Effector CD4-positive, alpha-beta T cell (primary cell): ENCODE measurements around the gene ATP7A.
"Not testable (repeated sequence)": the region's sequence is repeated elsewhere in the genome, so short reads cannot be mapped to it uniquely, and the experiment has no call there.

ENCODE experiments used
- DNase-seq: peaks from one replicate; pipeline ENCODE4 v3.0.0-alpha.2; 2020
- total RNA-seq: gene quantifications from one replicate; lab custom pipeline; 2026; lab: John Stamatoyannopoulos, UW

Gene ATP7A
- total RNA-seq: 30.2 reads per million, percentile 56 among the genes with 10 or more reads in this experiment

DNA sequence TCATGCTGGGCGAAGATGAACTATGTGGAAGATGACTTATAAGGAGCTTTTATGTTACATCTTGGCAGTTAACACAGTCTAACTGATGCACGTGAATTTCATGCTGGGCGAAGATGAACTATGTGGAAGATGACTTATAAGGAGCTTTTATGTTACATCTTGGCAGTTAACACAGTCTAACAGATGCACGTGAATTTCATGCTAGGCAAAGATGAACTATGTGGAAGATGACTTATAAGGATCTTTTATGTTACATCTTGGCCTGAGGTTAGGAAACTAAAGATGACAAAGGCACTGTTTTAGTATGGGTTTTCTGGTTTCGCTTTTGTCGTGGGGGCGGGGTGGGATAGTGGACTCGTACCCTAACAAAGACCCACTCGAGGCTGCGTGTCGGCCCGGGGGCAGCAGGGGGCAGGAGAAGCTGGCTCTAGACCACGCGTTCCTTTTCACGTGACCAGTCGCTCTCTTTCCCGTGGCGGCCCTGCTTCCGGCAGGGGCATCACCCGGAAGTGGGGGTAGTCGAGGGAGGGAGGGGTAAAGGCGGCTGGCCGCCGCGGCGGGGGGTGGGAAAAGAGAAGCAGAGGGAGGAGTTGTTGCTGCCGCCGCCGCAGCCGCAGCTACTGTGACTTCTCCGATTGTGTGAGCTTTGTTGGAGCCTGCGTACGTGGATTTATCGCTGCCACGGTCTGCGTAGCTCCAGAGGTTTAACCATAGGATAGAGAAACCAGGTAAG is at the start of gene ATP7A:
Gene ATP7A (plus strand): TSS at position 586 of the 733 bp plus-strand sequence. CDS start 60,949 bp downstream, outside the sequence.
- DNase-seq: peak; percentile 83

DNA sequence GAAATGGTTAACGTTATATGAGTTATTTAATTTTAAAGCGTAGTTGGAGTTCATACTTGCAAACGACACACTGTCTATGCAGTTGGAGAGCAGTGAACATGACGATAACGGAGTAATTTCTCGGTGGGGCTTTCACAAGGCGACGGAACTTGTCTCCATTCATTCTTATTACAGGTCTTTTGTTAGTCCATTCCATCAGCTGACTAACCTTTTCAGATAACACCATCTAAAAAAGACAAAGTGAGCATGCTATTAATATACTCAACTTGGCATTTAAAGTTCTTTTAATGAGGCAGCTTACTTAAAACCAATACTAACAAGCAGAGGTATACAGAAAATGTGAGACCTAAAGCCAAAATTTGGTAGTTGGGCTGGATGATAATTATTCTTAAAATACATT is 35.1 kb upstream of the ATP7A start:
- DNase-seq: no peak

DNA sequence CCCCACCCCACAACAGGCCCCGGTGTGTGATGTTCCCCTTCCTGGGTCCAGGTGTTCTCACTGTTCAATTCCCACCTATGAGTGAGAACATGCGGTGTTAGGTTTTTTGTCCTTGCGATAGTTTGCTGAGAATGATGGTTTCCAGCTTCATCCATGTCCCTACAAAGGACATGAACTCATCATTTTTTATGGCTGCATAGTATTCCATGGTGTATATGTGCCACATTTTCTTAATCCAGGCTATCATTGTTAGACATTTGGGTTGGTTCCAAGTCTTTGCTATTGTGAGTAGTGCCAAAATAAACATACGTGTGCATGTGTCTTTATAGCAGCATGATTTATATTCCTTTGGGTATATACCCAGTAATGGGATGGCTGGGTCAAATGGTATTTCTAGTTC is 29.1 kb upstream of the ATP7A start:
- not testable (repeated sequence) for DNase-seq

DNA sequence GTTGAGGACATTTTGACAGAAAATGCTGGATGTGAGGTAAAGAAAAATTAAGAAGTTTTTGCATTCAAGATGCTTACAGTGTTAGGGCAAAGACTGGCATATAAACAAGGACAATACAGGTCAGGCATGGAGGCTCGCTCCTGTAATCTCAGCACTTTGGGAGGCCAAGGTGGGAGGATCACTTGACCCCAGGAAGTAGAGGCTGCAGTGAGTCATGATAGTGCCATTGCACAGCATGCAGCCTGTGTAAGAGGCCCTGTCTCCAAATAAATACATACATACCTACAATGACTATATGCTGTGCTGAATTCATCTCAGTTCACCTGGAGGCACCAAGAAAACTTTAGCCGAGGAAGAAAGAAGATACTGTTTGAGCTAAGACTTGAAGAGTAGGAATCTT is 17.6 kb upstream of the ATP7A start:
- DNase-seq: no peak

DNA sequence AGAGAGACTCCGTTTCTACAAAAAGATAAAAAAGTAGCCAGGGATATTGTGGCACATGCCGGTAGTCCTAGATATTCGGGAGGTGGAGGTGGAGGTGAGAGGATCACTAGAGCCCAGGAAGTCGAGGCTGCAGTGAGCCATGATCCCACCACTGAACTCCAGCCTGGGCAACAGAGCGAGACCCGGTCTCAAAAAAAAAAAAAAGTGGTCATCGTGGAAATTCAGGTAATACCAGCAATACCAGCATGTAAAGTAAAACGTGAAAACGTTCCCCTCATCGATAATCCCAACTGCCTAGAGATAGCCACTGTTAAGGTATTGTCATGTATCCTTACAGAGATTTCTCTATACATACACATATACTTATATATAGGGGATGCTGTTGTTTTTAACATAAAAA is 16.8 kb upstream of the ATP7A start:
- DNase-seq: no peak

DNA sequence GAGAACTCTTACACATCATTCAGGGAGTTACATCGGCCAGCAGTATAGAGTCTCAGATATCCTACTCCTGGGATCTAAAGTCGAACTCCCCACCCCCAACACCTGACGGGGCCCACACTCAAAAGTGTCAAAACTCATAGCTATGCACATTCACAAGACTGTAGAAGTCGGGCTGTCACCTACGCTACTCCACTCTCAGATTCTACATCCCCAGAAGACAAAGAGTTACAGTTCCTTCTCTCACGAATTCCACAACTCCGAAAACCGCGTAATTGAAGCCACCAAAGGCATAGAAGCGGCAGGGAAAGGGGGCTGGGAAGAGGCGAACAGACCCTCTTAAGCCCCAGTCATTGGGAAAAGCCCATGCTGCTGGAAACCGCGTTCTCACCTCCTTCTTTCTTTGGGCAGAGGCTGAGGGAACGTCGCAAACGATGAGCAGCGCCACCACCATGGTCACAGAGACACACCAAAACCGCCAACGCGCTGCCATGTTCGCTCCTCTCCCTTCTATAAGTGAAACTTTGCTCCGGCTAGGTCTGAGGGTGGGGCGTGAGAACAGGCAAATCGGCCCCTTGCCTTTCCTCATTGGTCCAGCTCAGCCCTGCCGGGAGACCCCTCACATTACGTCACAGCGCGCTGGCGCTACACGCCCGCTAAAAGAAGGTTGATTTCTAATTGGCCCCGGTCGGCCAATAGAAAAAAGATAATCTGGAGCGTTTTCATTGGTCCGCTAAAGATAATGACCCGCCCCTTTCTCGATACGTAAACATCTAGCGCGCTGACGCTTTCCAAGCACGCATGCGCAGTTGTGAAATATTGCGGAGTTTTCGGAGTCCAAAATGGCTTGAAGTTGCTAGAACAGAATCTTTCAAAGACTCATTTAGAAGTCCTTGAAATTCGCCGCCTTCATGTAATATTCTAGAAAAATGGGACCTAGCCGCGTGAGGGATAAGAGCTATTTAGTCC is 15.3 kb upstream of the ATP7A start, which contains the start of gene MAGT1:
Gene MAGT1 (minus strand): TSS at position 515 of the 966 bp plus-strand sequence. CDS start 25 bp downstream, at position 490.
- DNase-seq: peak; percentile 84

DNA sequence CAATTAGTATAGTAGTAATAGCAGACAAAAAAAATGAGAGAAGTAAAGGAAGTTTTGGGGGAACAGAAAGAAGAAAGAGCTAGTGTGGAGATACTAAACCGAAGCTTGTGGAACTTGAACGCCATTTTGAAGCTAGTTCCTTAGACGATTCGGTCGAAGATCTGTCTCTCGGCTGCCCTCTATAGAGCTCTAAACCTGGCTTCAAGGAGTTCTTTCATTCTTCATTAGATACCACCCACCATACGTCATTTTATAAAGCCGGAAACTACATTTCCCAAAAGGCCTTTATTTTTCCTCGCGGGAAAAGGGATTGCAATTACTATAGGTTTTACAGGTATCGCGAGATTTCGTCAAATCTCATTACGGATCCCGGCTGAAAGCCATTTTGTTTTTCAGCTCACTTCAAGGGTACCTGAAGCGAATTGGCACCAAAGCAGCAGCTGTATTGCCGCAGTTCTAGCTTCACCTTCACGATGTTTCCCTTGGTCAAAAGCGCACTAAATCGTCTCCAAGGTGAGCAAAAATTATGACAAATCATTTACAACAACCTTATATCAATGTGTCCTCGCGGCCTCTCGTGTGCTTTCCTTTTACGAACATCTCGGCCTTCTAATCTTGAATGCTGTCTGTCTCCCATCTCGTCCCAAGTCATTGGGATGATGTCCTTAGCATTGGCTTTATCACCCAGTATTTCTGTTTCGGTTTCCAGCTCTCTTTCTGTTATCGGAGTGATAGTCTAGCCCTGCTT is 11.2 kb upstream of the ATP7A start, which contains the start of gene COX7B:
Gene COX7B (plus strand): TSS at position 388 of the 748 bp plus-strand sequence. CDS start 86 bp downstream, at position 474.
- peak; percentile 60 for DNase-seq

DNA sequence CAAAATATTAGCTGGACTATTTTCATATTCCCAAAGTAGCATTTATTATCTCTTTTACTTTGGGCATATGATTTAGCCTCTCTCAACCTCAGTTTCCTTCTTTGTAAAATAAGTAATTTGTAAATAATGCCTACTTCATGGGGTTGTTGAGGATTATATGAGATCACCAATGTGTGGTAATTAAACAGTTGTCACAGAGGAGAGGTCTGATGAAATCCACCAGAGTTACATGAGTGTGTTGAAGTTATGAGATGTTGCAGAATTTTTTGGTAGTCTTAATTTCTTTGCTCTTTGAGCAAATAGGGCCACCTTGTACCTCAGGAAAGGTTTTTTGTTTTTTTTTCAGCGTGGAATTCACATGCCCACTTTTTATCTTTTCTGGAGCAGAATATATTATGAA is 9.8 kb upstream of the ATP7A start:
- DNase-seq: no peak

DNA sequence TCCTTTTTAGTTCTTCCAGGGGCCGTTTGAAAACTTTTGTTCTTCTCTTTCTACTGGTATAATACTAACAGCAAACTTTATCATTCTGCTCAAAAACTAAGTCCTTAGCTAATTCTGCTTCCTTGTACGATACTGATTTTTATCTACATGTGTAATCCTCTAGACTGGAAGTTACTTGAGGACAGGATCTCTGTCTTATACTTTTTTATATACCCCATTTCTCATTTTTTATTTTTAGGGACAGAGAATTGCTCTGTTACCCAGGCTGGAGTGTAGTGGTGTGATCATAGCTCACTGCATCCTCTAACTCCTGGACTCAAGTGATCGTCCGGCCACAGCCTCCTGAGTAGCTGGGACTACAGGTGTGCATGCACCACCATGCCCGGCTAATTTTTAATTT is 9.0 kb upstream of the ATP7A start:
- DNase-seq: no peak

DNA sequence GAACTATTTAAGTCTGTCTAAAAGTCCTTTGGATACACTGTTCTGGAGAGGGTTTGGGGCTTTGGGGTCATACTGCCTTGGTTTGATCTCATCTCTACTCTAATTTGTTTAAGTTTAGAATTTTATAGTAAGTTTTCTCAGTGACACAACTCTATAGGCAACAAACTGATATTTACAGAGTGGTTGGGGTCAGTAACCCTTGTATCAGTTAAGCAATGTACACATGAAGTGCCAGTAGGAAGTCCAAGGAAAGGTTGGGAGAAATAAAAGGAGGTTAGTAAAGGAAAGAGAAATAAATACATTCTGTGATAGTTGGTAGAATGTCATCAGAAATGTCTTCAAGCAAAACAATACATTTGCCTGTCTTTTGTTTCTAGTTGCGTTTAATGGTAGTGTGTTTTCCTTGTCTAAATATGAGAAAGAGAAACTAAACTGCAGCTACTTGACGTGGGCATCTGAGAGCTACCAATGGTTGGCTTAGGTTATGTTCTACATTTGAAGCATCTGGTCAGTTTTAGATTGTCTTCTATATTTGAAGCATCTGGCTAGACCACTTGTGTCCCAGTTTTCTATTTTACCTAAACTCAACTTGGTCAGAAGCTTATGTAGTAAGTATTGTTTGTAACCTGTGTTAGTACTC is 6.9 kb downstream of the ATP7A start:
- no peak for DNase-seq

DNA sequence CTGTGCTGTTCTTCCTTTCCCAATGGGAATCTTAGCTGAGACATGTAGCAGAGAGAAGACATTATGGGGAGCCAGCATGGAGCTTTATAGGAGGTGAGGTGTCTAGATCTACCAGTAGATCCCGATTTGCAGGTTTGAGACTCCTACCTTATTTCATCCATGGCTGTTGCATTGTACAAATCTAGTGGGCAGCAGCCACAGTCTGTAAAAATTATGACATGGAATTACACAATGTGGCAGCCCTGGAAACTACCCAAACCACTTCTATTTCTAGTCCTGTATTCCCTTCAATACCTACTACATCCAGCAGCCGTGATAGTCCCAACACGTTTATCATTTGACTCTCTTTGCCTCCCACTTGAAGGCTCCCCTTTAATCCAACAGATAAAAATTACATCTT is 8.1 kb downstream of the ATP7A start:
- DNase-seq: no peak

DNA sequence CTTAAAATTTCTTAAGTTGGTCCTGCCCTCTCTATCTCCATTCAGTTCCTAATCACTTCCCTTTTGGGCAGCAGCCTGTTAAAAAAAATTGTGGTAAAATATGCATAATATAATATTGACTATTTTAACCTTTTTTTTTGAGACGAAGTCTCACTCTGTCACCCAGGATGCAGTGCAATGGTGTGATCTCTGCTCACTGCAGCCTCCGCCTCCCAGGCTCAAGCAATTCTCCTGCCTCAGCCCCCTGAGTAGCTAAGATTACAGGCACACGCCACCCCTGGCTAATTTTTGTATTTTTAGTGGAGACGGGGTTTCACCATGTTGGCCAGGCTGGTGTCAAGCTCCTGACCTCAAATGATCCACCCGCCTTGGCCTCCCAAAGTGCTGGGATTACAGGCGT is 8.9 kb downstream of the ATP7A start:
- DNase-seq: not testable (repeated sequence)

DNA sequence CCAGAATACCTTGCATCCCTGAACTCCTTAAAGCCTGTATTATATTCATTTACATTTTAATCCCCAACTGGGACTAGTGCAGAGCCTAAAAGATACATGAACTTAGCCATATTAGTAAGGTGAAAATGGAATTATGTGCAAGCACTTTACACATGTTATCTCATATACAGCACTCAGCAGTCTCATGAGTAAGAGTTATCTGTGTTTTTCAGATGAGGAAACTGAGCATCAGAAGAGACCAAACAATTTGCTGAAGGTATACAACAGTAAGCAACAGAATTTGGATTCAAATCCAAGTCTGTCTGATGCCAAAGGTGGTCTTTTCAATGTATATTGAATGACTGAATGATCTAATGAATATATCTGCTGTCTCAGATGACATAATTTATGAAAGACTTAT is 12.3 kb downstream of the ATP7A start:
- DNase-seq: no peak

DNA sequence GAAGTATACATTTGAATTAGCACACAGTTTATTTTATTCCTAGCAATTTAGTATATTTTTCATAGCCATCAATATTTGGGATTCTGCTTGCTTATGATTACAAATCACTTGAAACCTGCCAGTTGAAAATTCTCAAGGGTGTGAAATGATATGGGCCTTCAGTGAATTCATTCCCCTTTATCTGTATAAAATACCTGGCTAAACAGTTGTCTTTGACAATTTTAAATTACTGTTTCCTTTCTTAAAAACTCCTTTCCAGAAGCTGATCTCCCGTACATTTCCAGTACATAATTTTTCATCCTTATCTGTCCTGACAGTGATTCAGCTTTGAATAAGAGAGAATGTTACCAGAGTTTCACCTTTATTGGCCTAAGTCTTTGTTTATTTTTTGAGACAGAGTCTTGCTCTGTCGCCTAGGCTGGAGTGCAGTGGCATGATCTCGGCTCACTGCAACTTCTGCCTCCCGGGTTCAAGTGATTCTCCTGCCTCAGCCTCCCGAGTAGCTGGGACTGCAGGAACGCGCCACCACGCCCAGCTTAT is 13.9 kb downstream of the ATP7A start:
- no peak for DNase-seq

DNA sequence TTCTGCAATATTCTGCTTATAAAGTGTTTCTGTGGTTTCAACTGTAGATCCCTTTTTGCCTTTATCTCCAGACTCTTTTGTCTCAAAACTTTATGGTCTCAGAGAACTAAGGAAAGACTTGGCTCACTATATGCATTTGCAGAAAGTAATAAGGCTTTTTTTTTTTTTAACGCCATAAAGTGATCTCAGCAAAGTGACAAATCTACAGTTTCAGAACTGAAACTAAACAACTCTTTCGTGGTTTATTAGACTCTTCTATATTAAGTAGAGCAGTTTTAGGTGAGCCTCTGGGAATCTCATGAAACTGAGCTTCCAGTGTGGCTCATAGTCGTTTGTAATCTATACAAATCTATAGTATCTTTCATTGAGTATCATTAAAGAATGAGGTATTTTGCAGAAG is 15.3 kb downstream of the ATP7A start:
- DNase-seq: no peak

DNA sequence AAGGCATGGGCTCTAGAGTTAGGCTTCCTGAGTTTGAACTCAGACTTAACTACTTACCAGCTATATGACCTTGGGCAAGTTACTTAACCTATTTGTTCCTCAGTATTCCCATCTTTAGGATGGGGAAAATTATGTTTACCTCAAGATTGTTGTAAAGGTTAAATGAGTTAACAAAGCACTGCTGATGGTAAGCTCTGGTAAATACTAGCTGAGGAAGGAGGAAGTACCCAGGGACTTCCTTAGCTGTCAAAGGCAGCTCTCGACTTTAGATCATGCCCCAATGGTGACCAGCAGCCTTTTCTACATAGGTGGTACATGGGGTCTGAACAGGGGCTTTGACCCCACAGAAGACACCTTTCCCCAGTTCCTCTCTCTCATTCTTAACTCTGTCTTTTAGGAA is 20.1 kb downstream of the ATP7A start:
- no peak for DNase-seq

DNA sequence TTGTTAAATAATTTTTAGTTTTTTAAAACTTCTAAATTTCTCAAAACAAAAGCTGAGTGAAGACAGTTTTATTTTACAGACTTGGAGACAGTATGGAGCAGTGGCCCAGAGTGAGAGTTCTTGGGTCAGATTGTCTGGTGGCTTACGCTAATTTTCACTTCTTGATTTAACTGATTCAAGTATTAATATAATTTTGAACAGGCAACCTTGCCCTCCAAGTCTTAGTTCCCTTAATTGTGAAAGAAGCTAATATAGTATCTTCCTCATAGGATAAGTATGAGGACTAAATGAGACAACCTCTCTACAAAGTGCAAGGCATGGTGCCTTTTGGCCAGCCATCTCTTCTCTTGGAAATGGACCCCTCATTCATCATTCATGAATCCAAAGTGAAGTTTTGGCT is 25.4 kb downstream of the ATP7A start:
- no peak for DNase-seq

DNA sequence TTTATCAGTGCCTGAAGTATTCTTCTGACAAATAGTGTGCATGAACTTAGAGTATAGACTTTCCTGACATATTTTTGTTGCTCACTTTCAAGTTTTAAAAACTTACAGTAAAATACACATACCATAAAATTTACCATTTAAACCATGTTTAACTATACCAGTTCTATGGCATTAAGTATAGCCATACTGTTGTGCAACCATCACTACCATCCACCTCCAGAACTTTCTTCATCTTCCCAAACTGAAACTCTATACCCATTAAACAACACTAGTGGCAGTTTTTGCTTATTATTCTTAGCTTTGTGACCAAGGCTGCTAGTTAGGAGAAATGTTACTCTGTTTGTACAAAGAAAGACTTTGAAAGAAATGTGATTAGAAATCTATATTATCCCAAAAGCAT is 25.8 kb downstream of the ATP7A start:
- no peak for DNase-seq

DNA sequence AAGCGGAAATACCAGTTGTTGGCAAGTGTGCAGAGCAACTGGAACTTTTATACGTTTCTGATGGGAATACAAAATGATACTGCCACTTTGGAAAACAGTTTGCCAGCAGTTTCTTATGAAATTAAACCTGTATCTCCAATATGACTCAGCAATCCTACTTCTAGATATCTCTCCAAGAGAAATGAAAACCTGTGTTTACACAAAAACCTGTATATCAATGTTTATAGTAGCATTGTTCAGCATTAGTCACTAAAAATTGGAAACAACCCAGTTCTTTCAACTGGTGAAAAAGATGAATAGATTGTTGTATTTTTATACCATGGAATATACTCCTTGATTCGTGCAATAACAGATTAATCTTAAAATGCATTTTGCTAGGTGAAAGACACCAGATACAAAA is 26.8 kb downstream of the ATP7A start:
- DNase-seq: no peak

DNA sequence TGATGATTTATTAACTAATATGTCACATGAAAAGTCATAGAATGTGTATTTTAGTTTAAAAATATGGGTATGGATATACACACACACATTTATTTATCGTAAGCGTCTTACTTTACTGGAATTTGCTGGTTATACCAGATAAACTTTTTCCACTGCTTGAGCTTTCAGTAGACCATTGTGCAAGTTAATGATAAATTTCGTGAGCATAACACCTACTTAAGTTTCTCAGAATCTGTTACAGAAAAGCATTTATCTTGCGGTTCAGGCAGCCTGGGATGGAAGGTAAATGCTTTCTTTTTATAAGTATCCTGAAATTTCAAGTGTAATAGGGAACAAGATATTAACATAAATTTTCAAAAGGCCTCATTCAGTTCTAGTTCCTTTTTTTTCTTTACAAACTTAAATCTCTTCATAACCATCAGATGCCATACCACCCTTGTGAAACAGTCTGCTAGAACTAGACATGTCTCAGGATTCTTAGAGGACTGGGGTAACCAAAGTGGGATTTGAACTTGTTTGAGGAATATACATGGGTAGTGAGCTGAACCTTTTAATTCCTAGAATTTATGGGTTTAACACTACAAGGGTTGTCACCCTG is 27.7 kb downstream of the ATP7A start:
- DNase-seq: no peak

DNA sequence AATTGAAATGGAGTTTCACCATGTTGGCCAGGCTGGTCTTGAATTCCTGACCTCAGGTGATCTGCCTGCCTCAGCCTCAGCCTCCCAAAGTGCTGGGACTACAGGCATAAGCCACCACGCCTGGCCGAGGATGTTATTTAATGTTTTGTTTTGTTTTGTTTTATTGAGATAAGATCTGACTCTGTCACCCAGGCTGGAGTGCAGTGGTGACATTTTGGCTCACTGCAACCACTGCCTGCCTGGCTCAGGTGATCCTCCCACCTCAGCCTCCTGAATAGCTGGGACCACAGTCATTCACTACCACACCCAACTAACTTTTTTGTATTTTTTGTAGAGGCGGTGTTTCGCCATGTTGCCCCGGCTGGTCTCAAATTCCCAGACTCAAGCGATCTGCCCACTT is 34.5 kb downstream of the ATP7A start:
- not testable (repeated sequence) for DNase-seq
